Neuronal stem cell (in vitro differentiated cells): ENCODE results near the gene VPS8.

Experiments used
- DNase-seq: peaks from one replicate; pipeline ENCODE4 v3.0.0-alpha.2; 2013; ENCODE audit warnings: low spot score
- H2AFZ ChIP-seq: one replicate; pipeline ENCODE4 v1.6.1; 2013; ENCODE audit warnings: mild to moderate bottlenecking, low read length, inconsistent platforms
- H2AK5ac ChIP-seq: 2 replicates; pipeline ENCODE4 v1.6.1; 2013; ENCODE audit warnings: low read depth, mild to moderate bottlenecking, inconsistent platforms, low read length, moderate library complexity, mixed read lengths
- H2BK120ac ChIP-seq: 2 replicates; pipeline ENCODE4 v1.6.1; 2013; ENCODE audit warnings: low read depth, mild to moderate bottlenecking, inconsistent platforms, low read length, moderate library complexity, mixed read lengths
- H2BK12ac ChIP-seq: one replicate; pipeline ENCODE4 v1.6.1; 2013; ENCODE audit warnings: low read length, inconsistent platforms
- H2BK15ac ChIP-seq: 2 replicates; pipeline ENCODE4 v1.6.1; 2013; ENCODE audit warnings: mild to moderate bottlenecking, low read length, inconsistent platforms, mixed read lengths
- H2BK5ac ChIP-seq: one replicate; pipeline ENCODE4 v1.6.1; 2013; ENCODE audit warnings: inconsistent platforms, mild to moderate bottlenecking, low read length, moderate library complexity
- H3K14ac ChIP-seq: one replicate; pipeline ENCODE4 v1.6.1; 2013; ENCODE audit warnings: low read length, inconsistent platforms
- H3K18ac ChIP-seq: 2 replicates; pipeline ENCODE4 v1.6.1; 2013; ENCODE audit warnings: low read length, inconsistent platforms
- H3K23ac ChIP-seq: 2 replicates; pipeline ENCODE4 v1.6.1; 2013; ENCODE audit warnings: low read depth, mild to moderate bottlenecking, mixed read lengths, low read length, inconsistent platforms; ENCODE audit not compliant: poor library complexity
- H3K27ac ChIP-seq: replicated peaks from 3 replicates; pipeline ENCODE4 v1.5.1; 2013; ENCODE audit warnings: low read length, inconsistent platforms
- H3K27me3 ChIP-seq, 3 experiments: 2 replicates each; pipeline ENCODE4 v1.6.1; 2013; ENCODE audit warnings: low read length in 3 of 3, mild to moderate bottlenecking in 2 of 3, inconsistent platforms in 1 of 3, low read depth in 1 of 3, mixed read lengths in 1 of 3, moderate library complexity in 1 of 3; ENCODE audit not compliant: control insufficient read depth in 3 of 3, insufficient read depth in 3 of 3
- H3K36me3 ChIP-seq, 2 donors: replicated peaks in 1 of 2; 2 replicates each; pipeline ENCODE4 v1.6.1; 2013; ENCODE audit warnings: low read length in 2 of 2; ENCODE audit not compliant: control insufficient read depth in 2 of 2, insufficient read depth in 2 of 2
- H3K4ac ChIP-seq: 2 replicates; pipeline ENCODE4 v1.6.1; 2013; ENCODE audit warnings: inconsistent platforms, mild to moderate bottlenecking, low read length, moderate library complexity
- H3K4me1 ChIP-seq, 2 donors: 1 replicate in 1 of 2; 2 replicates in 1 of 2; pipeline ENCODE4 v1.6.1; 2013; ENCODE audit warnings: low read length in 2 of 2, low read depth in 1 of 2; ENCODE audit not compliant: control insufficient read depth in 2 of 2, insufficient read depth in 1 of 2
- H3K4me2 ChIP-seq: one replicate; pipeline ENCODE4 v1.6.1; 2013; ENCODE audit warnings: mild to moderate bottlenecking, low read length, inconsistent platforms; ENCODE audit not compliant: insufficient read depth, poor library complexity, severe bottlenecking
- H3K4me3 ChIP-seq, 2 donors: 2 replicates each; pipeline ENCODE4 v1.5.1; 2013; ENCODE audit warnings: low read length in 2 of 2, mild to moderate bottlenecking in 2 of 2, inconsistent platforms in 1 of 2, moderate library complexity in 1 of 2
- H3K79me1 ChIP-seq: one replicate; pipeline ENCODE4 v1.6.1; 2013; ENCODE audit warnings: low read depth, mild to moderate bottlenecking, inconsistent platforms, low read length, moderate library complexity
- H3K9ac ChIP-seq: one replicate; pipeline ENCODE4 v1.6.1; 2013; ENCODE audit warnings: mild to moderate bottlenecking, low read depth, low read length, inconsistent platforms; ENCODE audit not compliant: poor library complexity
- H3K9me3 ChIP-seq, 2 donors: replicated peaks in 1 of 2; 2 replicates each; pipeline versions ENCODE3 to v1.6.1; 2013; ENCODE audit warnings: low read length in 2 of 2, mild to moderate bottlenecking in 2 of 2, inconsistent platforms in 1 of 2, low read depth in 1 of 2, mixed read lengths in 1 of 2, moderate library complexity in 1 of 2; ENCODE audit not compliant: control insufficient read depth in 2 of 2, insufficient read depth in 1 of 2
- H4K8ac ChIP-seq: one replicate; pipeline ENCODE4 v1.6.1; 2013; ENCODE audit warnings: low read depth, mild to moderate bottlenecking, inconsistent platforms, low read length, moderate library complexity
- H4K91ac ChIP-seq: one replicate; pipeline ENCODE4 v1.6.1; 2013; ENCODE audit warnings: low read length, low read depth, mild to moderate bottlenecking, inconsistent platforms; ENCODE audit not compliant: poor library complexity
- WGBS, 2 donors: extraction: QIAGEN DNeasy Blood & Tissue Kit; methylation state at CpG; one replicate each; pipeline ENCODE4 v1.1.7; 2013; ENCODE audit warnings: missing lambda C conversion rate in 2 of 2, mixed read lengths in 1 of 2; ENCODE audit not compliant: insufficient read length in 2 of 2, insufficient replicate concordance in 1 of 2; ENCODE audit errors: extremely low coverage in 2 of 2; 5-methylcytosine and 5-hydroxymethylcytosine counted together

VPS8 gene

GRCh38 chr3:184822081-184822480, 10.1 kb downstream of the VPS8 start:
- no peak overlapping the region for H3K4ac ChIP-seq
- H4K8ac ChIP-seq, result no peak overlapping the region
- H3K9me3 ChIP-seq, result peaks cover 0 to 1% of the 10 kb centered on the region in 2 donors
- no peaks in the 10 kb centered on the region for H3K79me1 ChIP-seq
- no peak overlapping the region for H3K27ac ChIP-seq
- no peak overlapping the region for H3K23ac ChIP-seq
- H3K36me3 ChIP-seq, result no peaks in the 10 kb centered on the region
- H2BK12ac ChIP-seq, result no peak overlapping the region
- no peak overlapping the region for H3K18ac ChIP-seq
- H2BK5ac ChIP-seq, result no peak overlapping the region
- H3K4me2 ChIP-seq, result no peak overlapping the region
- H3K14ac ChIP-seq, result no peak overlapping the region
- no peaks in the 10 kb centered on the region for H3K27me3 ChIP-seq
- no peak overlapping the region for H2BK15ac ChIP-seq
- no peaks in the 10 kb centered on the region for H3K4me1 ChIP-seq
- no peak overlapping the region for H3K9ac ChIP-seq
- H2AFZ ChIP-seq, result no peak overlapping the region
- H2AK5ac ChIP-seq, result no peak overlapping the region
- no peak for DNase-seq
- no peak overlapping the region for H2BK120ac ChIP-seq
- H3K4me3 ChIP-seq, result no peak overlapping the region
- H4K91ac ChIP-seq, result no peak overlapping the region

GRCh38 chr3:184822654-184823053, 10.7 kb downstream of the VPS8 start:
- H3K4ac ChIP-seq, result no peak overlapping the region
- no peak overlapping the region for H3K4me3 ChIP-seq
- no peak overlapping the region for H3K18ac ChIP-seq
- H3K14ac ChIP-seq, result no peak overlapping the region
- no peak for DNase-seq
- H3K4me1 ChIP-seq, result no peaks in the 10 kb centered on the region
- no peaks in the 10 kb centered on the region for H3K27me3 ChIP-seq
- no peak overlapping the region for H2BK120ac ChIP-seq
- H4K8ac ChIP-seq, result no peak overlapping the region
- no peak overlapping the region for H2BK5ac ChIP-seq
- H2AK5ac ChIP-seq, result no peak overlapping the region
- H3K4me2 ChIP-seq, result no peak overlapping the region
- no peak overlapping the region for H3K27ac ChIP-seq
- no peak overlapping the region for H3K23ac ChIP-seq
- no CpG with 5 or more reads among the region's 1 CpG for WGBS, 2 donors
- no peak overlapping the region for H2BK15ac ChIP-seq
- H2AFZ ChIP-seq, result no peak overlapping the region
- H3K9me3 ChIP-seq, result peaks cover 0 to 1% of the 10 kb centered on the region in 2 donors
- H3K36me3 ChIP-seq, result no peaks in the 10 kb centered on the region
- H2BK12ac ChIP-seq, result no peak overlapping the region
- H3K9ac ChIP-seq, result no peak overlapping the region
- H3K79me1 ChIP-seq, result no peaks in the 10 kb centered on the region
- no peak overlapping the region for H4K91ac ChIP-seq

GRCh38 chr3:184823990-184824389, 12.0 kb downstream of the VPS8 start:
- Histone ChIP-seq H4K8ac (no peak overlapping the region), H3K4ac (no peak overlapping the region), H2BK120ac (no peak overlapping the region), H2BK12ac (no peak overlapping the region), H2BK15ac (no peak overlapping the region), H3K4me3 (no peak overlapping the region), H4K91ac (no peak overlapping the region), H3K18ac (no peak overlapping the region), H3K4me2 (no peak overlapping the region), H2BK5ac (no peak overlapping the region), H3K36me3 (no peaks in the 10 kb centered on the region), H2AFZ (no peak overlapping the region), H3K27ac (no peak overlapping the region), H3K9me3 (peaks cover 0 to 1% of the 10 kb centered on the region in 2 donors), H2AK5ac (no peak overlapping the region), H3K9ac (no peak overlapping the region), H3K79me1 (no peaks in the 10 kb centered on the region), H3K4me1 (no peaks in the 10 kb centered on the region), H3K27me3 (no peaks in the 10 kb centered on the region), H3K14ac (no peak overlapping the region), H3K23ac (no peak overlapping the region)
- DNase-seq, result no peak
- no CpG with 5 or more reads among the region's 4 CpGs for WGBS, 2 donors

- H4K91ac ChIP-seq, result no peak overlapping the region
- no peak overlapping the region for H3K23ac ChIP-seq
- H2AK5ac ChIP-seq, result no peak overlapping the region
- no peak overlapping the region for H2BK15ac ChIP-seq
- peaks cover 0 to 4% of the 10 kb centered on the region in 2 donors for H3K36me3 ChIP-seq
- no CpG with 5 or more reads among the region's 6 CpGs for WGBS, 2 donors
- no peaks in the 10 kb centered on the region for H3K4me1 ChIP-seq
- H3K4me3 ChIP-seq, result no peak overlapping the region
- no peak overlapping the region for H2BK5ac ChIP-seq
- no peaks in the 10 kb centered on the region for H3K27me3 ChIP-seq
- H2AFZ ChIP-seq, result no peak overlapping the region
- no peak overlapping the region for H3K9ac ChIP-seq
- H3K9me3 ChIP-seq, result no peaks in the 10 kb centered on the region
- H3K18ac ChIP-seq, result no peak overlapping the region
- no peak overlapping the region for H2BK12ac ChIP-seq
- H4K8ac ChIP-seq, result no peak overlapping the region
- no peak overlapping the region for H3K4me2 ChIP-seq
- H3K79me1 ChIP-seq, result no peaks in the 10 kb centered on the region
- no peak overlapping the region for H3K4ac ChIP-seq
- no peak overlapping the region for H3K14ac ChIP-seq
- H3K27ac ChIP-seq, result no peak overlapping the region
- H2BK120ac ChIP-seq, result no peak overlapping the region
- DNase-seq, result no peak
Measured at GRCh38 chr3:184825121-184825820, 13.3 kb downstream of the VPS8 start.
